ENCODE results near the gene MAFG.
A peak's percentile ranks its signal among the peaks of the same experiment; 100 is the strongest.

MAFG gene

GRCh38 chr17:81911277-81911961, 16.1 kb downstream of the MAFG start, which contains the start of gene PCYT2:
PCYT2 (minus strand) TSS chr17:81911399; CDS start chr17:81911355, 44 bp downstream.
- DNase-seq, result peak; percentile 80

GRCh38 chr17:81910840-81911276, 16.7 kb downstream of the MAFG start:
- DNase-seq, result peak; percentile 61

DNA sequence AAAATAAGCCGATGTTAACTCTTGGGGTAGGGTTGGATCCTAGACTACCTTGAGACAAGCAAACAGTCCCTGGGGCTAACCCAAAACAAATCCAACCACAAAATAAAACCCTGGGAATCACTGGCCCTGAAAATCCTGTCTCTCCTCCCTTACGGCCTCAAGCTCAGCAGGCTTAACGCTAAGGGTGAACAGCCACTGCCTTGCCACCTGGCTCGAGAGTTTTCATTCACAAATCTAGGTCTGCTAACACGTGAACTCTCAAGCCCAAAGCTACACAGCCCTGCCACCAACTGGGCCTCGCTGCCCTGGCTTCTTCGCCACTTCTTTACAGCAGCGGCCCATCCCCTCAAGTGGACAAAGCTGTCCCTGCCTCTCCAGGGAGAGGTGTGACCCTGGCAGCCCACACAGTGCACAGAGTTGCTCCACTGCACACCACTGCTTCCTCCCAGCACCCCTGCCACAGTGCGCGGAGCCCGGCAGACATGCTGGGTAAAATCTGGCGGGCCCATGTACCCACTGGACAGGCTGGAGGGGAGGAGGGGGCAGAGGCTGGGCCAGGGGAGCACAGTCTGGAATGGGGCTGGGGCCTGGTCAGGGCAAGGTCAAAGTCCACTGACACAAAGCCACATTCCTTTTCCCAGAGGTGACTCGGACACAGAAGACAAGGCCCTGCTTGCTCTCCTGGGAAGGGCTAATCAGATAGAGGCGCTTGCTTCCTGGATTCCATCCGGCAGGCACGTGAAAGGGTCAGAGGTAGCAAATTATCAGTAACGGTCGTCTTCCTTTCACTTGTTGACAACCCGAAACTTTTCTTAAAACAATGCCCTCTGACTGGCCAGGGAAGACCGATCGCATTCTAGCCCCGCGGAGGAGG, 17.3 kb downstream of the MAFG start:
- peak; percentile 15 for DNase-seq

DNA sequence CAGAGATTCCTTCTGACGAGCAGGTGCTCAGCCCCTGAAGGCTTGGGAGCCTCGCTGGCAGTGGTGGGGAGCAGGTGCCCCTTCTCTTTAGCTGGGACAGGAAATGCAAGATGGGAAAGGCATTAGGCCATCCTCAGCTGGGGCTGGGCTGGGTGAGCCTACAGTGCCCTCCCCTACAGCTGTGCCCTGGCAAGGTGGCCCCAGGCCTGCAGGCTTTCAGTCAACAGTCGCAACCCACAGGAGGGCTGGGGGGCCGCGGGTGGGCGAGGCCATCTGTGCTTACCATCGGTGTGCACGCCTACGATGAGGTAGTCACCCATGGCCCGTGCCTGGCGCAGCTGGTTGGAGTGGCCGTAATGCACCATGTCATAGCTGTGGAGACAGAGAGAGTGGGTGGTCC, 18.3 kb downstream of the MAFG start:
- no peak for DNase-seq

DNA sequence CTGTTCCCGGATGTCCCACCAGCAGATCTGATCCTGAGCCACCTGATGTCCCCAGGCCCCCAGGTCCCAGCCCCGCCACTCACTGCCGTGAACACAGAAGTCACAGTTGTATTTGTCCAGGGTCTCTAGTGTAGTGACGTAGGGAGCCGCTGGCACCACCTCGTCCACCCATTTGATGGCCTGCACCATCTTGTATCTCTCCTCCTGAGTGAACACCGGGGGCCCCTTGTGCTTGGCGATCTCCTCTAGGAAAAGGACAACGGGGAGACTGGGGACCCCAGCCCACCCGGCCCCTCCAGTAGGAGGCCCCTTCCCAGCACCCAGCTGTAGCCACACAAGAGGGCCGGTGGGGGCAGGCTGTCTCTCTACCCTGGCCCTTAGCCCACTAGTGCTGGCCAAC, 18.7 kb downstream of the MAFG start:
- no peak for DNase-seq

DNA sequence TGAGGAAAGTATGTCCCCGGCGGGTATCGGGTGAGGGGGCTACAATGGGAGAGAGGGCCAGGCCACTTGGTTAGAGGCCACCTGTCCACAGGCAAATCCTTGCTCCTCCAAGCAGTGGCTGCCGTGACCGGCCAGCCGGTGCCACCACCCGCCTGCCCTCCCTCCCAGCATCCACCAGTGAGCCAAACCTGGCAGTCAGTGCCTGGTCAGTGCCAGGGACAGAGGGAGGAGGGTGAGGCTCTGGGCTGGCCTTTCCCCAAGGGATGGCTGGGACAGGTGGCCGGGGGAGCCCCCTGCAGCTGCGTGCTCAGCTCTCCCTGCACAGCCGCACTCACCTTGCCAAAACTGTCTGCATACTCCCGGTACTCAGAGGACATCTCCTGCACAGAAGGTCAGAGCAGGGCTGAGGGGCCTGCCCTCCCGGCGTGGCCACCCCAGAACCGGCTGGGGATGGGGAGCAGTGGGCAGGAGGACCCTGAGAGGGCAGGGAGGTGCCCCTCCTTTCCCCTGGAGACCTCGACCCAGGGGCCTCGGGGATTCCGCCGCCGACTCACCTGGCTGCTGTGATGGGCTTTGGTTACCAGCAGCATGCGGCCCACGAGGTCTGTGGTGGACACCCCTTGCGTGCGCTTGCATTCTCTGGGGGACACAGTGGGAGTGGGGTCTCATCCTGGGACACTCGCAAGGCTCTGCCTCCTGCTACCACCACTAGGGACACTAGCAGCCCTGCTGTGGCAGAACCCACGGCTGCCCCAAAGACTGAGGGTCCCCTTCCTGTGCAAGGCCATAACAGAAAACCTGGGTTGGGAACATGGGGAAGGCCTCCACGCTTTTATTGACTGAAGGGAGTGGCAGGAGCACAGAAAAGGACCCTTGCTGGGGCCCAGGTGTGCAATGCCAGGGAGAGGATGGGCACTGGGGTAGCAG, 20.1 kb downstream of the MAFG start:
- no peak for DNase-seq

GRCh38 chr17:81906476-81907218, 20.9 kb downstream of the MAFG start:
- DNase-seq, result no peak

- no peak for DNase-seq
Observed at GRCh38 chr17:81905993-81906392, 21.5 kb downstream of the MAFG start.

DNA sequence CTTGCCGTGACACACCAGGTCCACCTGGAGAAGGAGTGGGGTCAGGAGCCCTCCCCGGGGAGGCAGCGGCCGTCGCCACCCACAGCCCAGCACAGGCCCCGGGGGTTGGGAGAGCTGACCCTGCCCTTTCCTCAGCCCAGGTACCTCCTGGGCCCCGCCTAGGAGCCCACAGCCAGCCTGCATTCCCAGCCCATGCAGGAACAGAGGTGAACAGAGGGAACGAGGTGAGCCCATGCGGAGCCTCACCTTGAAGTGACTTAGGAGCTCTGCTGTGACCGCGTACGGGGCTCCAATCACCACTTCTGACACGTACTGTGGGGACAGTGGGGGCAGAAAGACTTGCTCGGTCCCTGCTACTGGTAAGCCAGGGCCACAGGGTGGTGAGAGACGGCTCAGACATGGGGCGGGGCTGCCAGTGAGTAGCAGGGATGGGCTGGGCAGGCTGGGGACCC, 22.1 kb downstream of the MAFG start:
- DNase-seq, result no peak

DNA sequence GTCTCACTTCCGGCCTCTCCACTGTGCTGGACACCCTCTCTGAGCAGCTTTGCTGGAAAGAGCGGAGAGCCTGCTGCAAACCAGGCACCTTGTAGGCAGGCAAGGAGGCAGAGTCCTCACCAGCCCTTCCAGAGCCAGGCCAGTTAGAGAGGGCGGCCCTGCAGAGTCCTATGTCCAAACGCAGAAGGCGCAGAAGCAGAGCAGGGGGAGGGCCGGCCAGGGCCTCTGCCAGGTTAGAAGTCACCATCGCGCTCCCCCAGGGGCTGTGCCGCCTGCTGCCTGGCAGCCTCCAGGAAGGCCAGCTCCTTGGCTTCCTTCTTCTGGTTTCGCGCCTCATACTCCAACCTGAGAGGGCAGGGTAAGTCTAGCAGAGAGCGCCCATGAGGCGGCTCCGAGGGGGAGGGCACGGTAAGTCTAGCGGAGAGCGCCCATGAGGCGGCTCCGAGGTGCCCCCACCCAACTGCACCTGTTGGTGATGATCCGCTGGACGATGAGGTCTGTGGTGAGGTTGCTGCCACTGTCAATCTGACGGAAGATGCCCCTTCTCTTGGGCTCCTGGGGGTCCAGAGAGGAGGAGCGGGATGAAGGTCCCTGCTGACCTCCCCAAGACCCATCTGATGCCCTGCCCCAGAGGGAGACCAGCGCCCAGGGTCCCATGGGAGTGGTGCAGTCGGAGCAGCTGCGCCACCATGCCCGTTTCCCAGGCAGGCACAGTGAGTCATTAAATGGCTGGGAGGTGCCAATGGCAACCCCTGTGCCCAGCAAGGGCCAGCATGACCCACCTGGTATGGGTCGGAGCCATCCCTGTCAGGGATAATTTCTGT, 22.7 kb downstream of the MAFG start:
- DNase-seq, result no peak

GRCh38 chr17:81903896-81904599, 23.5 kb downstream of the MAFG start:
- no peak for DNase-seq

DNA sequence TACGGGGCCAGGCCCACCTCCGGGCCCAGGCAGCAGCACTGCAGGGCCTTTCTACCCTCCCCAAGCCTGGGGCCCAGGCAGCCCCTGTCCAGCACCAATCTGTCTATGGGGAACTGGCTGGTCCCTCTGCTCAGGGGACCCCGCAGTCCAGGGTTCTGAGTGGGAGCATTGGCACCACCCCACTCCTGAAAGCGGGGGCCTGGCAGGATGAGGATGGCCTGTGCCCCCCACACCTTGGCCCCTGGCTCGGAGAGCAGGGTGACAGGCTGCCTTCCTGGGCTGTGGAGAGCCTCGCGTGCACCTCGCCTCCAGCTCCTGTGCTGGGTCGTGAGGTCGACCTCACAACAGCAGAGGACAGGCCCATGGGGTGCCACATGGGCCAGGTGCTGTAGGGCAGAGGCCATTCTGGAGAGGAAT, 24.1 kb downstream of the MAFG start:
- DNase-seq, result no peak

GRCh38 chr17:81902653-81903414, 24.7 kb downstream of the MAFG start:
- DNase-seq, result no peak

- DNase-seq, result peak; percentile 51
Observed at GRCh38 chr17:81902023-81902652, 25.4 kb downstream of the MAFG start, which contains the start of gene NPB. NPB (plus strand) TSS chr17:81902238; CDS start chr17:81902278, 40 bp downstream.

DNA sequence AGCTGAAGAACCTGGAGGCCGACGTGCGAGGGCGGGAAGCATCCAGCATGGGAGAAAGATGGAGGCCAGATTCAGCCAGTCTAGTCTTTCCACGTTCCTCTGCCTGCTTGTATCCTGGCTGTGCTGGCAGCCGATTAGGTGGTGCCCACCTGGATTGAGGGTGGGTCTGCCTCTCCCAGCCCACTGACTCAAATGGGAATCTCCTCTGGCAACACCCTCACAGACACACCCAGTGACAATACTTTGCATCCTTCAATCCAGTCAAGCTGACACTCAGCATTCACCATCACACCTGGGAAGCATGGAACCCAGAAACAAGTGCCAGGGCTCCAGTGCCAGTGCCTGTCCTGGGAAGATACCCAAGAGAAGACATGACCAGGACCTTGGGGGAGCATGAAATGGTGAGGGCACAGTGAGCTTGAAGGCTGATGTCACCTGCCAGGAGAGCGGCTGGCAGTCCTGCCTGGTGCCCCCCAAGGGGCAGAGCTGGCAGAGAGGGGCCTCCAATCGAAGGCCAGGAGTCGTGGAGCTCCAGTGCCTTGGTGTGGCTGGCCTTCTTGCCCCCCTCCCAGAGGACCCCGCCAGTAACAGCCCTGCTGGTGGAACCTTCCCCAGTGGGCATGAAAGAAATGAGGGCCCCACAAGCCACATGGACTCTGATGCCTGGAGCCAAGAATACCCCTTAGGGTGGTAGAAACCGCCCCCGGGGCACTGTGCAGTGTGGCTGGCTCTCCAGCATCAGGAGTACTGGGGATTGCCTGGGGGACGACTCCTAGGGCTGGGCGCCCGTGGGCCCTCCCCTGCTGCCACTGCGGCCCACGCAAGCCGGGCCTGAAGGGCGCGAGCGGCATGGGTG, 26.1 kb downstream of the MAFG start:
- DNase-seq, result peak; percentile 44

GRCh38 chr17:81900181-81900820, 27.2 kb downstream of the MAFG start:
- DNase-seq, result no peak

All from right kidney (tissue), 1 donor.